DMS 273 (cell line): Measurements from ENCODE around the gene PDXK.

Source experiments
- DNase-seq: peaks from one replicate; lab custom pipeline; 2025; ENCODE audit not compliant: unreplicated experiment; lab: John Stamatoyannopoulos, UW

Gene PDXK

DNA sequence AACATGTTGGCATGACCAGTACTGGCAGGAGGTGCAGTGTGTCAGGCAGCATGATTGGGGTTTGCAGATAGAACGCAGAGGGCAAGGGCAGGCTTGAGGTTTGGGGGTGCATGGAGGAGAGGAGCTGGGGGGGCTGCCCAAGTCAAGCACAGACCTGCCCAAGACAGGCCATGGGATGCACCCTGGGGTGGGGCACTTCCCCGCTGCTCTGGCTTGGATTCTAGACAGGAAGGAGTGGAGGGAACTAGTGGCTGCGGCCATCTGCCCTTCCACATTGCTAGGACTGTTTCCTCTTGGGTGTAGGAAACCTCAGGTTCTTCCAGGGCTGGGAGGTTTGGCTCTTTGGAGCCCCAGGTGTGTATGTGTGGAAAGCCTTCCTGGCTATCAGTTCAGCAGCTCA is 3.0 kb downstream of the PDXK start:
- DNase-seq = no peak

DNA sequence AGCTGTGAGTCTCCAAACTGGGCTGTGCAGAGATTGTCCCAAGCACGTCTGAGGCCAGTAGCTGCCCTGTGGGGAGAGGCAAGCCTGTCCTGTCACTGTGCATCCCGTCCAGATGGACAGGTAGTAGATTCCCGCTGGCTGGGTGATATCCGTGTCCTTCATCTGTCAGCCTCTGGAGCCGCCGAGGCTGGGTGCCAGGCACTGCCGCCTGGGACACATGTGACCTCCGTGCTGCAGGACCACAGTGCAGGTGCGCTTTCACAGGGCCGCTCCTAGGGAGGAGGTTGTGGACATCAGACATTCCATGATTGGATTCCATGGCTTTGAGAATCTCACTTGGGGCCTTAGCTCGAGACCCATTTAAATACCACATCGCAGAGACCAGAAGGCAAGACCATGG is 4.7 kb downstream of the PDXK start:
- DNase-seq = no peak

DNA sequence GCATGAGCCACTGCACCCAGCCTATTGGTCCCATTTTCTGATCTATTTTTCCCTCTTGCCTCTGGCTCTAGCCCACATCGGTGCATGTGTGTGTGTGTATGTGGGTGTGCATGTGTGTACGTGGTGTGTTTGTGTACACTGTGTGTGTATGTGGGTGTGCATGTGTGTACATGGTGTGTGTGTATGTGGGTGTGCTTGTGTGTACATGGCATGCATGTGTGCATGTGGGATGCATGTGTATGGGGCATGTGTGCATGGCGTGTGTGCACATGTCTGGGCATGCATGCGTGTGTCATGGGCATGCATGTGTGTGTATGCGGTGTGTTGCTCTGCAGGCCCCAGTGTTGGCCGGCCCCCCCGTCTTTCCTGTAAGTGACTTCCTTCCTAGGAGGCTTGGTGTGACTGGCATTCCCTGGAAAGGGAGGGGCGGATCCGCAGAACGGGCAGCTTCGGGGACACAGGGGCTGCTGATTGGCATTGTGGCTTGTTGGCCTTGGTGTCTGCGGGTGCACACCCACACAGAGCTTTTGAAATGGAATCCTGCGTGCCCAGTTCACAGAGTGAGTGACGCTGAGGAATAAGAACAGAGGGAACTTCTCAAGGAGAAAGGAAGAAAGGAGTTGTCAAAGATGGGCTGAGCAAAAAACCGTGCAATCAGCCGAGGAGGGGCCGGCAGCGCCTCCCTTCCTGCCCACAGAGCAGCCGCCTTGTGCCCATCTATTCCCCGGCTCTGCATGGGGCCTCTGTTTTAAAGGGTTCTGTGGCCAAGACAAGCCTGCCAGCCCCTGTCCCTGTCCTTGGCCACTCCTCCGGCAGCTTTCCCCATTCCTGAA is 8.0 kb downstream of the PDXK start:
- DNase-seq = no peak

GRCh38 chr21:43727519-43728153 is 8.7 kb downstream of the PDXK start:
- DNase-seq = peak; percentile 77

DNA sequence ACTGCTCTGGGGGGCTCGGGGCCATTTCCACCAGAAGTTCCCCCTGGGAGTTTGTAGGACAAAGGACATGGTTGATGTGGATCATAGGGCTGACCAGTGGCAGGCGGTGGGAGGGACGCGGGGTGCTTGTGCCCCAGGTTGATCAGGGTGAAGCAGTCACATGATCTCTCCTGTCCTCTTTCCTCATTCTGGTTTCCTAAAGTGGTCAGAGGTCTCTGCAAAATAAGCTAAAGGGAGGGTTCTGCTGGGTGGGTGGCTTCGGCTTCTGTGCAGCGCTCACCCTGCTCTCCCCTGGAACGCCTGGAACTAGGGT is 9.2 kb downstream of the PDXK start:
- DNase-seq = no peak

GRCh38 chr21:43728467-43729390 is 9.8 kb downstream of the PDXK start:
- DNase-seq = no peak

GRCh38 chr21:43731476-43731875 is 12.5 kb downstream of the PDXK start:
- DNase-seq = no peak

DNA sequence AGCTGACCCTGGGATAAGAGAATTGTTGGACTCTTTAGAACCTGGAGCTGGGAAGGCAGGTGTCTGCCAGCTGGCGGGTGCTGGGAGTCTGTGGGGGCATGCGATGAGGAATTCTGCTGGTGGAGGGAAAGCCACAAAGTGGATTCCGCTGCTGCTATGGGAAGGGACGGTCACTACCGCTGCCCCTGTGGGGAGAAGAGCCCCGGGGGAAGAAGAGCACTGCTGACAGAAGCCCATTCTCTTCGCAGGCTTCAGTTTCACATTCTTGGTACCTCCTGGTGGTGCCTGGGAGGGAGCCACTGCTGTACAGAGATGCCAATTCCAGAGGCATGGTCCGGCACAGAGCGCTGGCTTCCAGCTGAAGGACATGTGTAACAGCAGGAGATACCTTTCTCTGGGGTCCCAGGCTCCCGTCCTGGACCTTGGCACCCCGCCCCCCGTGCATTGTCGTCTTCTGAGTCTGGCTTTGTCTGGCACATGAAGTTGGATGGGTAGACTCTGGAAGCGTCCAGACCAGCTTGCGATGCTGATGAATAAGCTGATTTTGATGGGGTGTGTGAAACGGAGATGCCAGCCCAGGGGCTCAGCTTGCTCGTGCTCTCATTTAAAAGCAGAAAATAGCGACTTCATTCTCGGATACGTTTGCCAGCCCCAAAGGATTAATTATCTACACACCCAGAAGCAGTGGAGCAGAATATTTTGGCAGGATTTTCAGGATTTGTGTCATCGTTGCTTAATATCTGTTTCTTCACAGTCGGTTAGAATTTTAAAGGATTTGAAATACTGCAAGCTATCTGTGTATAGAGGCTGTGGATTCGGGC is 13.2 kb downstream of the PDXK start:
- peak; percentile 52 for DNase-seq

- no peak for DNase-seq
Measured at GRCh38 chr21:43733060-43733459, 14.1 kb downstream of the PDXK start.

DNA sequence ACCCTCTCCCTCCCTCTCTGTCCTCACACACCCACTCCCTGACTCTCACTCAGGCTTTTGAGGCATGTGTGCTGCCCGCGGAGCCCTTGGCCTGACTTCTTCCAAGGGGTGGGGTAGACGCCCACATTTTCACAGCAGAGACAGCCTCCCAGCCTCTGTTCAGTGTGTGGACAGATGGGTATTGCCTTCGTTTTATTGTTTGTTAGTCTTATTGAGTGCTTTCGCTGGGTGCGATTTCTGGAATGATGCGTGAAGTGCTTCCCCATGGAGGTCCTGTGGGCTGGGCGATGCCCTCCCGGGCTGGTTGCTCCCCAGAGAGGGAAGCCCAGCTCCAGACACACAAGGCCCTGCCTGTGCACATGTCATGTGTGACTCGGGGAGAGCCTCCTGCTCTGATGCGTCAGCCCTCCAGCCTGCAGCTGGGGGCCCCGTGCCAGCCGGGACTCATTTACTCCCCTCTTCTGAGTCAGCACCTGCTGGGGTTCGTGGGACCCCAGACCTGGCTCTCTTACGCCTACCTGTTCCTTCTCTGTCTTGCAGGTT is 14.7 kb downstream of the PDXK start:
- peak; percentile 59 for DNase-seq

DNA sequence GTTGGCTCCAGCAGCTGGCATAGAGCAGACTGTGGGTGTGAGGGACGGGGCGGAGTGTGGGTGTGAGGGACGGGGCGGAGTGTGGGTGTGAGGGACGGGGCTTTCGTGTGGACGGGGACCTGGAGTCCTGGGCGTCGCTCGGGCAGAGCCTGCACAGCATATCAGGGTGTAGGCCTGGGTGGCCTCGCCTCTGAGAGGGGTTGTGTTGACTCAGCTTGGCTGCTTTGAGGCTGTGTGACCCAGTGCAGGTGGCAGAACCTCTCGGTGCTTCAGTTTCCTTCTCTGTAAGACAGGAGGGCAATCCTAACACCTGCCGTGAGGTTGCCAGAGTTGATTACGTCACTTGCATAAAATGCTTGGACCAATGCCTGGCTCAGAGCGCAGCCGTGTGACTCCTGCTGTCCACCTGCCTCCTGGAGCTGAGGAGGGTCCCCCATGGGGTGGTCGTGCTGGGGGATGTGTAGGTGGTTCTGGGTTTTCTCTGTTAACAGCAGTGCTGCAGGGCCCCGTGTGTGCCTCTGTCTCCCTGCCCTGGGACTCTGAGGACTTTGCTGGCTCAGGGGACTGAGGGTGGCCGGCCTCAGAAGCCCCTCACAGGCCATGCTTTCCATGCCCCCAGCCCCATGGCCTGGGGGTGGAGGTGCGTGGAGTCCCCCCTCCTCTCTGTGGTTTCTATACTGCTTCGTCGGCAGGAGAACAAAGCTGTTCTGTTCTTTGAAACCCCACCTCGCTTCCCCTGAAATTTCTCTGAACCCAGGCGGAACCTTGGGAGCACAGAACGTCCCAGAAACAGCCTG is 15.4 kb downstream of the PDXK start:
- DNase-seq = peak; percentile 44

DNA sequence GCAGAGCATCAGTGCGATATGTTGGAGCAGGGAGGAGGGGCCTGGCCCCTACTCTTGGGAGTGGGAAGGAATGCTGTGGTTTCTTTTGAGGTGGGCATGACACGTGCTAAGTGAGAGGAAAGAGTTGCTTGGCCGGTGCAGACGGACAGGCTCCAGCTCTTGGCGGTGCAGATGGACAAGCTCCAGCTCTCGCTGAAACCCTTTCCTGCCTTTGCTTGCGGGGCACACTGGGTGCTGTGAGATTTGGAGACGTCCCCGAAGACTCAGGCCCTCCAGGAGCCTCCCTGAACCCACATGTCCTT is 15.9 kb downstream of the PDXK start:
- no peak for DNase-seq

DNA sequence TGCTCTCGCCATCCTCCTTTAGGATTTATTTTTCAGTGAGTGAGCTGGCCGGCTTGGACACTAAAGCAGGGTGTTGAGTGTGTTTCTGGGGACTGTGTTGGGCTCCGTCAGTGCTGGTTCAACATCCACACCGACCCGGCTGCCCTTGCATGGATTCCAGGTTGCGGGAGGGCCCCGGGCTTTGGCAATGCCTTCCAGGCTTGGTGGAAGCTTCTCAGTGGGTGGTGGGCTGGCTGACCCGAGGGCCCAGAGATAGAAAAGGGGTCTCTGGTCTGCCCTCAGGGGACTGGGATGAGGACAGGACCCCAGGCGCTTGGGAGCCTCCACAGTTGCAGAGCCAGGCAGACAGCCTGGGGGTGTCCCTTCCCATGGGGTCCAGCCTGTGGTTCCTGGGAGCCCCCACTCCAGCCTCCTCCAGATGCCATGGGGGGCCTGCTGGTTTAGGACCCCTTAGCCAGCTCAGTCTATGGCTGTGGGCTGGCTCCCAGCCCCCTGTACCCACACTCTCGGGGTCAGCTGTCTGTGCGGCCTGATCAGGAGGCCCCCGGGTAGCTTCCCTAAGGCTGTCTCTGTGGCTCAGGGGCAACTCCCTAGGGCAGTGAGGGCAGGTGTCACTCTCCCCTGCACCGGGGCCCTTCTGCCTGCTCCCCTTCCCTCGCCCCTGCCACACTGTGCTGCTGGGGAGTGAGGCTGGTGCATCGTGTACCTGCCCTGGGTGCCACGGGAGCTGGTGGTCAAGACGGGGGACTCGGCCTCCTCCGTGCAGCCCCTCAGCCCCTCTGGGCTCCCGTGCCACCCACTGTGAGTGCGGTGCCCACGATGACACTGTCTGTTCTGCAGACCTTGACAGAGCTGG is 16.5 kb downstream of the PDXK start:
- no peak for DNase-seq

- no peak for DNase-seq
Measured at GRCh38 chr21:43736224-43736883, 17.4 kb downstream of the PDXK start.

DNA sequence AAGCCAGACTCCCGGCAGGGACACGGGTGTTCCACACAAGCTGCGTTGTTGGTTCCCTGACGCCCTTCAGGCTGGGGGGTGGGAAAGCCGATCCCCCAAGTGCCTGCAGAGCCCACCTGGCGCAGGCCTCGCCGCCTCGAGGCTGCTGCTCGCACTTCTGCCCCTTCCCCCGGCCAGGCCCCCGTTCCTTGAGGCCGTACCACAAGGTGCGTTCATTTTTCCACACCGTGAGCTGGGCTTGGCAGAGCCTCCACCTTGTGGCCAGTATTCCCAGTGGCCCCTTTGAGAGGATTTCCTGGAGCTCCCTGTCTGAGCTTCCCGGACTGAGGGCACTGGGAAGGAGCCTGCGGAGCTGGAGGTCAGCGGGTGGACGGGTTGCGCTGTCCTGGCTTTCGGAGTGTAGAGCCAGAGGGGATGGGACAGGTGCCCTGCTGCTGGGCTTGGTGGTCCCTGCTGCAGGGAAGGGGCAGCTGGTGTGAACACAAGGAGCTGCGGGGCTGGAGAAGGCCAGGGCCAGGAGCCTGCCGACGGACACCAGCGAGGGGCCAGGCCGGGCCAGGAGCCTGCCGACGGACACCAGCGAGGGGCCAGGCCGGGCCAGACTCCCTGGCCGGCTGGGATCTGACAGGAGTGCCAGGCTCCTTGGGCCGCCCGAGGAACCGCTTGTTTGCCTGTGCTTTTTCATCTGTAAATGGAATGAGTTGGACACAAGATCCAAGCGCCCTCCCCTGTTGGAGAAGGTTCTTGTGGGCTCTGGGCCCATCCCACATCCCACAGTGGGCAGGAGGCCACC is 18.4 kb downstream of the PDXK start:
- no peak for DNase-seq

GRCh38 chr21:43739621-43740435 is 20.9 kb downstream of the PDXK start:
- peak; percentile 57 for DNase-seq
